Right lobe of liver (tissue), 4 donors: Measurements from ENCODE around the gene HOXA3.

Experiments used
- CTCF ChIP-seq, 4 donors: fragments of 200-600 bp in 3 of 4; fragments of 450-650 bp in 1 of 4; IDR thresholded peaks; one replicate each; pipeline versions ENCODE4 v1.5.1 to v1.8.0; 2016 to 2022; ENCODE audit warnings: antibody characterized with exemption in 4 of 4, mild to moderate bottlenecking in 2 of 4
- POLR2A ChIP-seq: fragments of 450-650 bp; IDR thresholded peaks from one replicate; pipeline ENCODE4 v1.6.1; 2017; ENCODE audit warnings: antibody characterized with exemption, mild to moderate bottlenecking
- donor health status: DM: no; HTN: no; CAD: no.
- donor health status: DM: no; HTN: no; CAD: no.
- donor health status: DM: no; HTN: yes; CAD: no.

GRCh38 chr7:27198138-27198841 is 45.9 kb upstream of the HOXA3 start:
- TF ChIP-seq CTCF (IDR thresholded peaks at IDR 0.05) = no peak
- no peak for TF ChIP-seq POLR2A
